H1 (cell line): ENCODE data around the gene AP3D1.

Experiments used
- BRCA1 ChIP-seq: IDR thresholded peaks from 2 replicates; pipeline ENCODE4 v1.6.1; 2012; ENCODE audit warnings: low read depth, low read length, improper control_type of control experiment
- CEBPB ChIP-seq: IDR thresholded peaks from 2 replicates; pipeline ENCODE4 v1.6.1; 2012; ENCODE audit warnings: low read depth, low read length
- POLR2A ChIP-seq, 2 experiments: IDR thresholded peaks; 1 replicate in 1 of 2; 2 replicates in 1 of 2; pipeline ENCODE4 v1.6.1; 2011; ENCODE audit warnings: low read depth in 2 of 2, low read length in 2 of 2, mild to moderate bottlenecking in 2 of 2; ENCODE audit errors: control extremely low read depth in 1 of 2
- POLR2AphosphoS5 ChIP-seq: IDR thresholded peaks from 2 replicates; pipeline ENCODE4 v1.6.1; 2011; ENCODE audit warnings: low read depth, low read length
- SIRT6 ChIP-seq: IDR thresholded peaks from one replicate; pipeline ENCODE4 v1.7.1; 2012; ENCODE audit warnings: low read length, inconsistent platforms
- SRF ChIP-seq: IDR thresholded peaks from 2 replicates; pipeline ENCODE4 v1.6.1; 2011; ENCODE audit warnings: mild to moderate bottlenecking, low read depth, low read length, moderate library complexity
- TF ChIP-seq, protein P1 (sequence below), 3 experiments: IDR thresholded peaks; 1 replicate in 2 of 3; 2 replicates in 1 of 3; pipeline versions ENCODE4 v1.5.1 to v1.6.1; 2011; ENCODE audit warnings: low read length in 3 of 3, mild to moderate bottlenecking in 3 of 3, inconsistent platforms in 2 of 3, low read depth in 1 of 3, moderate library complexity in 1 of 3; ENCODE audit not compliant: insufficient read depth in 1 of 3; ENCODE audit errors: control extremely low read depth in 1 of 3

DNA sequence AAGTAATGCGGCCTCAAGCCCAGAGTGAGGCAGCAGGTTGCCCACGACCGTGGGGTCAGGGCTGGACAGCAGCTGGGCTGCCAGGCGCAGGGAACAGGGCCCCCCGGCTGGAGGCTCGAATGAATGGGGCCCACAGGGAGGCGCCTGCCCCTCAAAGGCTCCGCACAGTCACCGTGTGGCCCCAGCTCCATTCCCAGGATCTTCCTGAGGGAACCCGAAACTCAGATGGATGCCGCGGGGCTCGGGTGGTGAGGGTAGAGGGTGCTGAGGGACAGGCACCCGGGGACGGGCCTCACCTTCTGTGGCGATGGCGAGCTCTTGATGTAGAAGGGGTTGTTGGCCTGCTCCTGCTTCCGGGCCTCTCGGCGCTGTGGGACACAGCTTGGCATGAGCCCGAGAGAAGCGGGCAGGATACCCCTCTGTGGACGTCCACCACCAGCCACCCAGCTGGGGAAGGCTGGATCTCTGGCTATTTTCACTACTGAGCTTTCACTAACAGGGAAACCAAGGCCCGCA lies 35.4 kb downstream of the AP3D1 start:
- TF ChIP-seq, protein P1, sequence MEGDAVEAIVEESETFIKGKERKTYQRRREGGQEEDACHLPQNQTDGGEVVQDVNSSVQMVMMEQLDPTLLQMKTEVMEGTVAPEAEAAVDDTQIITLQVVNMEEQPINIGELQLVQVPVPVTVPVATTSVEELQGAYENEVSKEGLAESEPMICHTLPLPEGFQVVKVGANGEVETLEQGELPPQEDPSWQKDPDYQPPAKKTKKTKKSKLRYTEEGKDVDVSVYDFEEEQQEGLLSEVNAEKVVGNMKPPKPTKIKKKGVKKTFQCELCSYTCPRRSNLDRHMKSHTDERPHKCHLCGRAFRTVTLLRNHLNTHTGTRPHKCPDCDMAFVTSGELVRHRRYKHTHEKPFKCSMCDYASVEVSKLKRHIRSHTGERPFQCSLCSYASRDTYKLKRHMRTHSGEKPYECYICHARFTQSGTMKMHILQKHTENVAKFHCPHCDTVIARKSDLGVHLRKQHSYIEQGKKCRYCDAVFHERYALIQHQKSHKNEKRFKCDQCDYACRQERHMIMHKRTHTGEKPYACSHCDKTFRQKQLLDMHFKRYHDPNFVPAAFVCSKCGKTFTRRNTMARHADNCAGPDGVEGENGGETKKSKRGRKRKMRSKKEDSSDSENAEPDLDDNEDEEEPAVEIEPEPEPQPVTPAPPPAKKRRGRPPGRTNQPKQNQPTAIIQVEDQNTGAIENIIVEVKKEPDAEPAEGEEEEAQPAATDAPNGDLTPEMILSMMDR (IDR thresholded peaks at IDR 0.05; ENCODE audit: control extremely low read depth in 1 of 3, insufficient read depth in 1 of 3, low read depth in 1 of 3, low read length in 3 of 3) = no peak
- TF ChIP-seq POLR2AphosphoS5 (no peak), POLR2A (IDR thresholded peaks at IDR 0.05; ENCODE audit: control extremely low read depth in 1 of 2, low read depth in 2 of 2, low read length in 2 of 2) (no peak), SRF (no peak), CEBPB (no peak), BRCA1 (no peak), SIRT6 (no peak)
